HG03039 (cell line): ENCODE results near the gene NLRP6.
"Not testable (repeated sequence)": the region's sequence is repeated elsewhere in the genome, so short reads cannot be mapped to it uniquely, and the experiment has no call there.

Source experiments
- ATAC-seq: cut with Tn5 transposase; IDR thresholded peaks from one replicate; pipeline ENCODE4 v1.9.1; 2021; ENCODE audit warnings: mild to moderate bottlenecking, moderate library complexity; ENCODE audit not compliant: unreplicated experiment

Gene NLRP6

DNA sequence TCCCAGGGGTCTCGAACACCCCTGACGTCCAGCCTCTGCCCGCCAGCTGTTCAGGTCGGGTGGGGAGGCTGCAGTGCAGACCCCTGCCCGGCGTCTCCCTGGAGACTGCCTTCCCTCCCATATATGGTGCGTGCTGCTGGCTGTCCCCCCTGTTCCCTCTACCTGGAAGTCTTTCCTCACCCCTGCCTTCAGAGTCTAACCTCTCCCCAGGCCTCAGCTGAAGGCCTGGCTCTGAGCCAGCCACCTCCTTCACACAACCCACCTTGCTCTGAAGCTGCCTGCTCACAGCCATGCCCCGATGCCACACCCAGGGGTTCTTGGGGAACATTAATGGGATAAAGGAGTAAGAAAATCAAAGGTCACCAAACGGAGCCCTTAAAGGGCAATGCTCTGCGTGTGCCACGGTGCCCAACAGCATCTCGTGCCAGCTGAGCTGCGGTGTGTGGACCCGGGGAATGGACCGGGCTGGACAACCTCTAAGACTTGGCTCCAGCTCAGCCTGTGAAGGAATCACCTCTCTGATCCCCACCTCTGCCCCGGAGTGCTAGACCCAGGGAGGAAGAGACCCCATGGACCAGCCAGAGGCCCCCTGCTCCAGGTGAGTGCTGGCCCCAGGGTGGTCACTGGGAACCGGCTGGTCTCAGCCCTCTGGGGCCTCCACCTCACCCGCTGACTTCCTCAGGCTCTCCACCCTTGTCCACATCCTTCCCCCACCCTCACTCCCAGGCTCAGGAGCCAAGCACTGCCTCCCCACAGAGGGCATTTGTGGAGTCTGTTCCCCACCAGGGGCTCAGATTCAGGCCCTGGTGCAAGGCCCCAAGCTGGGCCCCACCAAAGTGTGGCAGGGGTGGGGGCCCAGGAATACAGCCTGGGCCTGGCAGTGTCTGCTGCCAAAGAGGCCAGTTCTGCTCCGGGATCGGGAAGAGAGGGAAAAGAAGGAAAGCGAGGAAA, at the start of gene NLRP6:
Gene NLRP6, plus strand, starts transcription at position 407 of the 951 bp plus-strand sequence. Its CDS starts 163 bp downstream, at position 570.
- ATAC-seq, result no peak

DNA sequence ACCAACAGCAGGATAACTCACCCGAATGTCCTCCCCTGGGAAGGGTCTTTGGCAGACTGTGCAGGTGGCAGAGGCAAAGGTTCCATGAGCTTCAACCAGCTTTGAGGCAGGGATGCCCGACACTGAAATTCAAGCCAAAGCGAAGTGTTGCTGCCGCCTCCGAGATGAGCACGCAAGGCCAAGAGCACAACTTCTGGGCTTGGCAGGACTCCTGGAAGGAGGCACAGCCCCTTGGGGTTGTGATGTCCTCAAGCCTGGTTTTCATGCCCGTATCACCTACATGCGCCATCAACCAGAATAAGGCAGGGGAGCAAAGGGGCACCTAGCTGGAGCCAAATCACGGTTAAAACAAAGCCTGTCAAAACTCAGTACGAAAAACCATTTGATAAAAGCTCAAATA, 47.8 kb upstream of the NLRP6 start:
- no peak for ATAC-seq

DNA sequence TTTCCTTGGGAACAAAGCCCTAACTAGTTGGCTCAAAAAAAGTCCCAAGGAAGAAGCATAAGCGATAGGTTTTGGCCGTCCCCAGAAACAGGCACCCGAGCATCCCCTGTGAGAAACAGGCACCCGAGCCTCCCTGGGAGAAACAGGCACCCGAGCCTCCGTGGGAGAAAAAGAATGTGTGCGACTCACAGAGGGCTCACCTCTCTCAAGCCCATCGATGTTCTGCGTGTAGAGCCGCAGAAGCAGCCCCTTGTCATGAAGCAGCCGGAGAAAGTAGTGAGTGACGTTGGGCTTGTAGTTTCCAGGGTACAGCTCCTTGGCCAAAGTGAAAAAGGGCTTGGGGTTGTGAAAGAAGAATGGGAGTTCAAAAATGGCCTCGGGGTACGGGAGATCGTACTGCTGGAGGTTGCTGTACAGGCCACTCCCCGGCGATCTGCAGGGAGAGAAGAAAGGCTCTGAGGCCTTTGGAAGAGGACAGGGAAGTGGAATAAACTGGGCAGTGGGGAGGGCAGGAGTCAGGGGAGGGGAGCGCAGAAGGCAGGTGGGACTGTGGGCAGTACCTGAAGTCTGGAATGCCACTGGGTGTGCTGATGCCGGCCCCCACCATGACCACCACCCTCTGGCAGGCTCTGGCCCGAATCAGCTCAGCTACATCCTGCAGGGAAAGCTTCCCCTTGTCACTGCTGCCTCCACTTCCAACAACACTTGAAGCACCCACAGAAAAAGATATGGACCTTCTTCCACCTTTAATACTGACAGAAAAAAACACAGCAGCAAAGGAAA, 45.2 kb upstream of the NLRP6 start:
- ATAC-seq, result no peak

DNA sequence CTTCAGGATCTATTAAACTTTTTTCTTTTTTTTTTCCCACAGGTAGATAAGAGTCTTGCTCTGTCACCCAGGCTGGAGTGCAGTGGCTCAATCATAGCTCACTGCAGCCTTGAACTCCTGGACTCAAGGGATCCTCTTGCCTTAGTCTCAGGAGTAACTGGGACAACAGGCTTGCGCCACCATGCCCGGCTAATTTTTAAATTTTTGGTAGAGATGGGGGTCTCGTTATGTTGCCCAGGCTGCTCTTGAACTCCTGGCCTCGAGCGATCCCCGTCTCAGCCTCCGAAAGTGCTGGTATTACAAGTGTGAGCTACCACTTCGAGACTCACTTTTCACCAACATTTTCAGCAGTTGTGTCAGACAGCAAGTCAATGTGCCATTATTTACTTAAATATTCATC, 43.0 kb upstream of the NLRP6 start:
- no peak for ATAC-seq

DNA sequence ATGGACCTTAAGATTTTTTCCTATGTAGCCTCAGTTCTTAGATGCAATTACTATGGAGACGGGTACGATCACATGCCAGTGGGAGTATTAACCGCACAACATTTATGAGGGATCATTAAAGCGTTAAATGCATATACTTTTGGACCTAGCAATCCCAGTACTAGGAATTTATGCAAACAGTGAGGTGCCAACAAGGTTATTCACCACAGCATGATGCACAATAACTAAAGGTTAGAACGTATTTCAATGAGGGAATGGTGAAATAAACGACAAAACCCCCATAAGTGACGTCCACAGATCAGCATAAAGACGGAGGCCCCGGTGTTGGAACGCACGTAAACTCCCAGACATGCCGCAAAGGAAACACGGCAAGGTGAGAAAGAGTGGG, 42.6 kb upstream of the NLRP6 start:
- ATAC-seq, result no peak

DNA sequence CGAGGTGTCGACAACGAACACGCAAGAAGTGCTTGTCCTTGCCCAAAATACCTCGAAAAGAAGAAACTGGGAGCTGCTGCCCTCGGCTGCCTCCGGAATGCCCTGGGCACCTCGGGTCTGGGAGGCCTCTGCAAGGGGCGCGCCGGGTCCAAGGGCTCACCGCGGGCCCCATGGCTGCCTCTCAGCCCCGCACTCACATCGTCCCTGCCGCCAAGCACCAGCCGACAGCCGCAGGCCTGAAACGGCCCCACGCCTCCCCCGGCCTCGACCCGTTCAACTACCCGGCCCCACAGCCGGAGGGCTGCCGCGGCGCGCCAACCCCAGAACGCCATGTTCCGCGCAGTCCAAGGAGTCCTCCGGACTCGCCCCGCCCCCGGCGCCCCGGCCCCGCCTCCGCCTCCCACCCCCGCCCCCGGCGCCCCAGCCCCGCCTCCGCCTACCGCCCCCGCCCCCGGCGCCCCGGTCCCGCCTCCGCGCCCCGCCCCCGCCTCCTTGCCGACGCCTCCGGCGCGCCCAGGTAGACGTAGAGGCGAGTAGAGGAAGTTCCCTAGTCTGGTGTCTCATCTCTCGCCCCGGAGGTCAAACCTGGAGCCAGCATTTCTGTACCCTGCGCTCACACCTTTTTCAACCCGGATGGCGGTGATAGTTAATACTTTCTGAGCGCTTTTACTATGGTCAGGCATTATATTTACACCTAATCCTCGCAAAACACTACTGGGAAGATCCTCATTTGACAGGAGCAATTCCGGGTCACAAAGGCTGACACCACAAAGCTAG, 42.0 kb upstream of the NLRP6 start, which contains the start of gene SIRT3:
Gene SIRT3, minus strand, starts transcription at position 346 of the 777 bp plus-strand sequence. Its CDS starts 14 bp downstream, at position 332.
- ATAC-seq, result peak; percentile 59

DNA sequence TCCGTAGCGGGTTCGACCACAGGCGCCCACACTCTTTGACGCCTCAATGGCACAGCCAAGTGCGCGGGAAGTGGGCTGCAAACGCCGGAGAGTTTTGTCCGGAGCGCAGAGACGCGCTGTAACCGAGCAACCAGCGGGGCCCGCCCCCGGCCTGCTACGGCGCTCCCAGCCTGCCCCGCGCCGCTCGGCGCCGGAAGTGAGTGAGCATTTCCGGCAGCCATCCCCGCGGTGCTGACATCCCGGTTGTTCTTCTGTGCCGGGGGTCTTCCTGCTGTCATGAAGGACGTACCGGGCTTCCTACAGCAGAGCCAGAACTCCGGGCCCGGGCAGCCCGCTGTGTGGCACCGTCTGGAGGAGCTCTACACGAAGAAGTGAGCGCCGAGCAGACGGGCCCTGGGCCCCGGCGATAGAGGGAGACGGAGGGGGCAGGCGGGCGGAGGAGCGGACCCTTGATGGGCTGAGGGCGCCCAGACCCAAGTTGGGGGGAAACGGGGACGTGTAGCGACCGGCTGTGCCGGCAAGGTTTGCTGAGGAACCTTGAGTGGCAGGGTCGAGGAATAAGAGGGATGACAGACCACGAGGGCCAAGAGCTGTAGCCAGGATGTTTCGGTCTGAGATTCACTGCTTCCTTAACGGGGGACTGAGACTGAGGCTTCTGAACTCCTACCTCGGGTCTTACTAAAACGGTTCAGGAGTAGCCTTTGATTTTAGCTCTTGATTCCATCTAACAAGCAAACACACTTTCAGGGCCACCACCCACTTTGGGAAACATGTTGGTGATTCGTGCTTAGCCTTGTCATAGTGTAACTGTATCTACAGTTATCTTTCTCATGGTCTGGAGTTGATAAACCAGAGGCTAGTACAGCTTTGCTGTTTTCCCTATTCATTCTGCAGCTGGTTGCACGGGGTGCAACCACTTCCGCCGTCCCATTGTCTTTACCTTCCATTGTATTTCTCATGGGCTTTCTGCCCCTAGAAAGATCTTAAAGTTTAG, 41.1 kb upstream of the NLRP6 start, which contains the start of gene PSMD13:
Gene PSMD13, plus strand, starts transcription at position 203 of the 994 bp plus-strand sequence. Its CDS starts 74 bp downstream, at position 277.
- peak; percentile 77 for ATAC-seq

DNA sequence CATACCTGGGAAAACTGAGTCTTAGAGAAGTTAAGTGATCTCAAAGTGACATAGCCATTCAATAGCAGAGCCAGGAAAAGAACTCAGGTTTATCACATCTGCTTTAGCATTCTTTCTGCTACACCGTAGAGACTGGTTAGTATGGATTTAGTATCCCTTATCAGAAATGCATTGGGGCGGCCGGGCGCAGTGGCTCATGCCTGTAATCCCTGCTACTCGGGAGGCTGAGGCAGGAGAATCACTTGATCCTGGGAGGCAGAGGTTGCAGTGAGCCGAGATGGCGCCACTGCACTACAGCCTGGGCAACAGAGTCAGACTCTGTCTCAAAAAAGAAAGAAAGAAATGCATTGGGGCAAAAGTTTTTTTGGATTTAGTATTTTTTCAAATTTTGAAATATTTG, 39.9 kb upstream of the NLRP6 start:
- not testable (repeated sequence) for ATAC-seq

DNA sequence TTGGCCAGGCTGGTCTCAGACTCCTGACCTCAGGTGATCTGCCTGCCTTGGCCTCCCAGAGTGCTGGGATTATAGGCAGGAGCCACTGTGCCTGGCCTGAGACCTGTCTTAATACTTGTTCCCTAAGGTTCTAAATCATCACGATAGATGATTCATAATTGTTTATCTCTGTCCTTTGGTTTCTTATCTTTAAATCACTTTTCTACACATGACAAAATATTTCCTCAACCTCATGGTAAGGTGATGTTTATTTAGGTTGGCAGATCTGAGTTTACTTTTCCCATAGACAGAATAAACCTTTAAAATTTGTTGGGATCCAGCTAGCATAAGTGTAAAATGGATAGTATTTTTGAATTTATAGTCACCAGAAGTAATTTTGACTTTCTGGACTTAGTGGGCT, 37.9 kb upstream of the NLRP6 start:
- ATAC-seq, result no peak

DNA sequence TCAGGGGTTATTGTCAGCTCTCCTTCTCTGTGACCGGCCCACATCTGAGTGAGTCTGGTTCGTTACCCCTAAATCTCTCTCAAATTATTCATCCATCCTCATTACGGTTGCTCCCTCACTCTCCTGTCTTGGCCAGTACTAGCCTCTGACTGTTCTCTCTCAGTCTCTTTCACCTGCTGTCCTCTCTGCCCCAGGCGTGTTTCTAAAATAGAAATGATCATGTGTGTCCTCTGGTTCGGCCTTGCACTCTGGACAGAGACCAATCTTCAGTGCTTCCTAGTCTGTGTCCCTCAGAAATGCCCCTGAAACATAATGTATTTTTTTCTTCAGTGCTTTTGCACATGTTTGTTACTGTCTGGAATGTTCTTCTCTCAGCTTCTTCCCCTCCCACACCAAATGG, 36.6 kb upstream of the NLRP6 start:
- no peak for ATAC-seq

DNA sequence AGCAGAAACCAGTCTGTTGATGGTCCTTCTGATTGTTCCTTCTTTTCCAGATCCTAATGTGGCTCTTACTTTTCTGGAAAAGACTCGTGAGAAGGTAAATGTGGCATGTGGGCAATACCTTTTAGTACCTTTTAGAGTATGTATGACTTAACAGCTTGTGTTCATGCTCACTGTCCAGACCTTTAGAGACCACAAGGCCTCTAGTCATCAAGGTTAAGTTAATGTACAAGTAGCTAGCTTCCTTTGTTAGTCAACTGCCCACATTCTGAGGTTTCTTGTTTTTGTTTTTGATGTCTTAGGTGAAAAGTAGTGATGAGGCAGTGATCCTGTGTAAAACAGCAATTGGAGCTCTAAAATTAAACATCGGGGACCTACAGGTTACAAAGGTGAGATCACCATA, 33.8 kb upstream of the NLRP6 start:
- ATAC-seq, result no peak

DNA sequence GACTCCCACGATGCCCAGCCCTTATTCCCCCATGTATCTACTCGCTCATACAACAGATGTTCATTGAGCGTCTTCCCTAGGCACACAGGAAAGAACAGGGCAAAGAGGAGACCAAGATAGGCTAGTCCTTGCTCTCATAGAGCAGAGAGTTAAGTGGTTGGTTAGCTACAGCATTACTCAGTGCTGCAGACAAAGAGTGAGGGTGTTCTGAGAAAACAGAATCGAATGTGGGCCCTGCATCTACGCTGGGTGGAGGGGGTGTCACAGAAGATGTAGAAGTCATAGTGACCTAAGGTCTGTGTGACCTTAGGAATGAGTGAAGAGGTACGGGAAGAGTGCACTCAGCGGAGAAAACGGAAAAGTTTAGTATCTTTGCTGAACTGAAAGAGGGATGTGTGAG, 29.1 kb upstream of the NLRP6 start:
- no peak for ATAC-seq

DNA sequence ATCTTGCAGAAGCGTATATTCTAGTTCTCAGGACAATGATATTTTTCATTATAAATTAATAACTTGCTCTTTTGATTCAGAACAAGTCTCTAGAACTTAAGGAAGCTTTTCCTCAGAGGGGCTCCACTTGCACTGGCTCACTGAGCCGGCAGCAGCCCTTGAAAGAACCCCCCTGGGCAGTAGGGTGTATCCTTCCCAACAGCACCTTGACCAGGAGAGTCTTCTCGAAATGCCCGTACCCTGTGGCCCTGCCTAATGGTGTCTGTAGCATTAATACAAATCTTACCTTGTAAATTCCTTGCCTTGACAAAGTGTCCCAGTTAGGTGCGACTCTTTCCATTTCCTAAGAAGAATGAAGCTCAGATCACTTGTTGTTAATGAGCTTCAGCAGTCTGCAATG, 27.9 kb upstream of the NLRP6 start:
- ATAC-seq, result no peak

DNA sequence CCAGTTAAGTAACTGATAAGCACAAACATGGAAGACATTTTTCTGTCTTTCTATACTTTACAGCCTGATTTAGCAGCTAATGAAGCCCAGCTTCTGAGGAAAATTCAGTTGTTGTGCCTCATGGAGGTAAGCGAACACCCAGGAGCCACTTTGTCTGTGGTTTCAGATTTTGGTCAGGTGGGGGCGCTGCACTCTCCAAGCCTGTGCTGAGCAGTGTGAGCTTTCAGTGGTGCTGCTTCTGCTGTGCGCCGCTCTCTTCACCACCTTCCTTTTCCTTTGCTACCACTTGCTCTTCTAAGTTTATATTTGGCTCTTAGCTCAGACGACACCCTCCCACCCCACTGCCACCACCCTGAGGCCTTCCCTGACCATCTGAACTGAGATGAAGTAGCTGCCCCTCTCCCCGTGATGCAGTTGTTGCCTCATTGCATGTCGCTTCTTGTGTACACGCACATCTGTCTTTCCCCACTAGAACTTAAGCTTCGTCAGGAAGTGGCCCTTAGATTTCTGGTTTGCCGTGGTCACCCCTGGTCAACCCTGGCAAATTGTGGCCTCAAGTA, 27.4 kb upstream of the NLRP6 start:
- no peak for ATAC-seq

DNA sequence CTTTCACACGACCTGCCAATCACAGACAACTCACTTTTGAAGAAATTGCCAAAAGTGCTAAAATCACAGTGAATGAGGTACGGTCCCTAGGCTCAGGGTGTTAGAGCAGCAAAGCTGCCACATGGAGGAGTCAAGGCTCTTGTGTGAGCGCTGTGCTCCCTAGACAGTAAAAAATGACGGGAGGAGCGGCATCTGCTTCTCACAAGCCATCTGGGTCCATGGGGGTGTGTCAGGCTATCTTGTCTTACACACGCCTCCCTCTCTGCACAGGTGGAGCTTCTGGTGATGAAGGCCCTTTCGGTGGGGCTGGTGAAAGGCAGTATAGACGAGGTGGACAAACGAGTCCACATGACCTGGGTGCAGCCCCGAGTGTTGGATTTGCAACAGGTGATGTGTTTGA, 26.7 kb upstream of the NLRP6 start:
- ATAC-seq, result no peak

DNA sequence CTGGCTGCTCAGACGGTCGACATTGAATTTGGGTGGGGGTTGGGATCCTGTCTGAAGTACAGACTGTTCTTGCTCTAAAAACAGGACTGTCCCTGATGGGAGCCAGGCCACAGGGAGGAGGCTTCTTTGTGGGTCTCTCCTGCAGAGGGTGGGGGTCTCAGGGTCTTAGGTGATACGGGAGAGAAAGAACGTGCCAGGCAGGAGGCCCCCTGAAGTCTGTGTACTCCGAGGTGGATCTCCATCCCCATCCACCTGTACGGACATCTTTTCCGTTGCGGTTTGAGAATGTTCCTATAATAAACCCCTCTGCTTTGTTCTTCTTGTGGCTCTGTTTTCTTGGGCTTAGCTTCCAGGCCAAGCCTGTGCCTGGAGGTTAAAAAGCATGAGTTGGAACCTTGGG, 25.5 kb upstream of the NLRP6 start:
- no peak for ATAC-seq

DNA sequence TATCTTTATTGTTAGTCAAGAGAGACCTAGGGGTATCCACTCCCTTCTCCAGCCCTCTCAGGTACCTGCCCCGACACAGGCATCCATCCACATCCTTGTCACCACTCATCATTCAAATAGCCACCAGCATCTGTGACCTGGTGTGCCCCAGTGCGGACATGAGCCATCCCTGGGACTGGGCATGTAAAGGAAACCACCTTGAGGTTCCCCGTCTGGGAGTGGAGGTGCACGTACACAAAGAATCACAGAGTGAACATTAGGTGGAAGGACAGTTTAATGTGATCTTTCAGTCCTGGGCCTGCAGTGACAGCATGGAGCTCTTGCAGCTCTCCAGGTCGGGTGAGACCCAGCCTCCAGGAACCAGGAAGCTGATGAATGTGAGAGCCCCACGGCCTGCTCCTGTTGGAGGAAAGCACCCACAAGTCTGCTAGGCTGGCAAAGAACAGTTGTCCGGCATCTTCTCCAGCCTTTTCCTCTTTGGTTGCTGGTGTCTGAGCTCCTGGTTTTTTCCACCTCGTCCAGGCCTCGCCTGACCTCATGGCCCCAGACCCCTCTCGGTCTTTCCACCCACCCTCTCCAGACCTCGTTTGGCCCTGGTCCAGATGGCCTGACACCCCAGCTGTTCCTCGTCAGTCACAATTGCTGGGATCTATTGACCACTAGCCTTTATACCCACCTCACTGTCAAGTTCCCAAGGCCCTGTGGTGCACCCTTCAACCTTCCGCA, 24.9 kb upstream of the NLRP6 start:
- ATAC-seq, result no peak

DNA sequence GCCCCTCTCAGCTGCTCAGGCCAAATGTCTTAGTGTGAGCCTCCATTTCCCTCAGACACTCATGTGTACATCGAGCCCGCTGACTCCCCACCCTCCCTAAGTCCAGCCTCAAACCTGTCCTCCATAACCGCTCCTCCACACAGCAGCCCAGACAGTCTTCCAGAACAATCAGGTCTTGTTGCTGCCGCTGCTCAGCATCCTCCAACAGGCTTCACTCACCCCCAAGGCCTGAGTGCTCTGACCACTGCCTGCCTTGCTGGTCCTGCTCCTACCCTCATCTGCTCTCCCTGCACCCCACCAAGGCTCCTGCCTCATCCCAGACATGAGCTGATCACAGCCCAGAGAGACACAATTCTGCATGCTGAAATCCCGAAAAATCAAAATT, 24.3 kb upstream of the NLRP6 start:
- no peak for ATAC-seq

DNA sequence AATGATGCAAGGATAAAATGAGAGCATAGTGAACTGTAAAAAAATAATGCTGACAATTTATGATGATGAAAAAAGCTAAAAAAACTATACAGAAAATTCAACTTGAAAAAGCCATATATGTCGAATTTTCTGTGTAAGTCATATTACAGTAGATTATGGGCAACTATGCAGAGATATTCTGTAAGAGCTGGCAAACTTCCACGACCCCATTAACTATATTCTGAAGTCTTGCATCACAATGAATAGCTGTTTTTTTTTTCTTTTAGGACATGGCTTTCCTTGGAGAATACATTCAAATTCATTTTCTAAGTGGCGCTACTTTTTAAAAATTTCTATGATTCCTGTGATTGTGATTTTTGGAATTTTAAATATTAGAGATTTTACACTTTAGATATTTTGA, 23.0 kb upstream of the NLRP6 start:
- ATAC-seq, result no peak
